HepG2 (cell line): ENCODE results near the gene BCAR3. TPM values are rescaled to one million over a fixed set of nuclear protein-coding genes. Genes with fewer than 3 reads are reported as not detected.
A peak's percentile ranks its signal among the peaks of the same experiment; 100 is the strongest.

Experiments used
- BCL6 ChIP-seq: IDR thresholded peaks from 2 replicates; pipeline ENCODE4 v1.6.1; 2016; ENCODE audit warnings: missing genetic modification reagents, missing compliant biosample characterization
- CBFB ChIP-seq: sonication (generic); formaldehyde crosslinking; IDR thresholded peaks from 2 replicates; pipeline ENCODE4 v1.4.0; 2020; ENCODE audit warnings: missing genetic modification reagents
- CBX1 ChIP-seq: IDR thresholded peaks from one replicate; pipeline ENCODE4 v1.6.1; 2016; ENCODE audit warnings: antibody characterized with exemption, low read depth
- CCDC6 ChIP-seq: sonication (generic); formaldehyde crosslinking; IDR thresholded peaks from 2 replicates; pipeline ENCODE4 v1.8.1; 2022; ENCODE audit warnings: mild to moderate bottlenecking, missing genetic modification reagents, moderate library complexity
- CREM ChIP-seq, 2 experiments: sonication (generic) in 1 of 2; formaldehyde crosslinking in 1 of 2; IDR thresholded peaks; 2 replicates each; pipeline versions ENCODE4 v1.4.0 to v1.6.1; 2016 to 2020; ENCODE audit warnings: antibody characterized with exemption in 1 of 2, mild to moderate bottlenecking in 1 of 2, missing genetic modification reagents in 1 of 2
- GATAD2A ChIP-seq: IDR thresholded peaks from 2 replicates; pipeline ENCODE4 v1.6.1; 2016
- HCFC1 ChIP-seq: fragments of 150-350 bp; IDR thresholded peaks from 2 replicates; pipeline ENCODE4 v1.6.1; 2014; ENCODE audit warnings: low read depth, low read length
- HMG20A ChIP-seq: IDR thresholded peaks from 2 replicates; pipeline ENCODE4 v1.6.1; 2016; ENCODE audit warnings: borderline replicate concordance
- HNF4G ChIP-seq, 2 experiments: sonication (generic) in 1 of 2; formaldehyde crosslinking in 1 of 2; IDR thresholded peaks; 2 replicates each; pipeline versions ENCODE4 v1.4.0 to v1.6.1; 2011 to 2020; ENCODE audit warnings: borderline replicate concordance in 2 of 2, low read depth in 2 of 2, mild to moderate bottlenecking in 2 of 2, low read length in 1 of 2, missing genetic modification reagents in 1 of 2, moderate library complexity in 1 of 2
- MEF2D ChIP-seq: sonication (generic); formaldehyde crosslinking; IDR thresholded peaks from 2 replicates; pipeline ENCODE4 v1.5.1; 2020; ENCODE audit warnings: mild to moderate bottlenecking, missing genetic modification reagents
- MTA1 ChIP-seq: sonication (generic); formaldehyde crosslinking; IDR thresholded peaks from 2 replicates; pipeline ENCODE4 v1.4.0; 2020; ENCODE audit warnings: missing genetic modification reagents, mild to moderate bottlenecking, borderline replicate concordance
- NCOA2 ChIP-seq: sonication (generic); formaldehyde crosslinking; IDR thresholded peaks from 2 replicates; pipeline ENCODE4 v1.8.0; 2022; ENCODE audit warnings: inconsistent platforms
- NFIC ChIP-seq: IDR thresholded peaks from 2 replicates; pipeline ENCODE4 v1.6.1; 2012; ENCODE audit warnings: mild to moderate bottlenecking, low read length, inconsistent platforms
- NR2F1 ChIP-seq, 2 experiments: fragments of 450-650 bp in 1 of 2; formaldehyde crosslinking in 1 of 2; IDR thresholded peaks; 2 replicates each; pipeline versions ENCODE4 v1.5.0 to v1.6.1; 2016 to 2020; ENCODE audit warnings: mild to moderate bottlenecking in 1 of 2, missing compliant biosample characterization in 1 of 2, missing genetic modification reagents in 1 of 2, moderate library complexity in 1 of 2
- NR2F2 ChIP-seq: IDR thresholded peaks from 2 replicates; pipeline ENCODE4 v1.6.1; 2012; ENCODE audit warnings: low read depth, inconsistent platforms, borderline replicate concordance
- PBX3 ChIP-seq: sonication (generic); formaldehyde crosslinking; IDR thresholded peaks from 2 replicates; pipeline ENCODE4 v1.8.1; 2023; ENCODE audit warnings: missing genetic modification reagents, inconsistent platforms, borderline replicate concordance
- RAD51 ChIP-seq: fragments of 450-650 bp; IDR thresholded peaks from 2 replicates; pipeline ENCODE4 v1.6.1; 2016; ENCODE audit warnings: borderline replicate concordance
- REPIN1 ChIP-seq: sonication (generic); formaldehyde crosslinking; IDR thresholded peaks from 2 replicates; pipeline ENCODE4 v1.8.0; 2022; ENCODE audit warnings: missing genetic modification reagents, low read depth, mild to moderate bottlenecking, borderline replicate concordance
- SIX4 ChIP-seq: sonication (generic); formaldehyde crosslinking; IDR thresholded peaks from 2 replicates; pipeline ENCODE4 v1.4.0; 2020; ENCODE audit warnings: missing genetic modification reagents
- SMARCC2 ChIP-seq: fragments of 450-650 bp; IDR thresholded peaks from 2 replicates; pipeline ENCODE4 v1.6.1; 2017; ENCODE audit warnings: antibody characterized with exemption, mild to moderate bottlenecking
- SOX6 ChIP-seq, 2 experiments: fragments of 450-650 bp in 1 of 2; sonication (generic) in 1 of 2; formaldehyde crosslinking in 1 of 2; IDR thresholded peaks; 2 replicates each; pipeline versions ENCODE4 v1.4.0 to v1.6.1; 2017 to 2020; ENCODE audit warnings: antibody characterized with exemption in 1 of 2, mild to moderate bottlenecking in 1 of 2, missing genetic modification reagents in 1 of 2
- SRY ChIP-seq: sonication (generic); formaldehyde crosslinking; IDR thresholded peaks from 2 replicates; pipeline ENCODE4 v1.8.0; 2022; ENCODE audit warnings: mild to moderate bottlenecking, missing genetic modification reagents
- THRA ChIP-seq: sonication (generic); formaldehyde crosslinking; IDR thresholded peaks from 2 replicates; pipeline ENCODE4 v1.4.0; 2020; ENCODE audit warnings: missing genetic modification reagents, borderline replicate concordance
- ZMYM2 ChIP-seq: sonication (generic); formaldehyde crosslinking; IDR thresholded peaks from 2 replicates; pipeline ENCODE4 v1.8.0; 2022; ENCODE audit warnings: mild to moderate bottlenecking, missing genetic modification reagents
- ZNF264 ChIP-seq: sonication (generic); formaldehyde crosslinking; IDR thresholded peaks from 2 replicates; pipeline ENCODE4 v1.4.0; 2020; ENCODE audit warnings: missing genetic modification reagents
- ZNF276 ChIP-seq: sonication (generic); formaldehyde crosslinking; IDR thresholded peaks from 2 replicates; pipeline ENCODE4 v1.4.0; 2020; ENCODE audit warnings: mild to moderate bottlenecking, low read depth, missing genetic modification reagents
- ZNF543 ChIP-seq: sonication (generic); formaldehyde crosslinking; IDR thresholded peaks from 2 replicates; pipeline ENCODE4 v1.4.0; 2020; ENCODE audit warnings: mild to moderate bottlenecking, missing genetic modification reagents
- ZNF737 ChIP-seq: sonication (generic); formaldehyde crosslinking; IDR thresholded peaks from 2 replicates; pipeline ENCODE4 v1.5.0; 2020; ENCODE audit warnings: missing genetic modification reagents, mild to moderate bottlenecking, borderline replicate concordance
- ZSCAN12 ChIP-seq: sonication (generic); formaldehyde crosslinking; IDR thresholded peaks from 2 replicates; pipeline ENCODE4 v1.9.0; 2021; ENCODE audit warnings: mild to moderate bottlenecking, missing genetic modification reagents
- polyA plus RNA-seq, 8 experiments: library from polyadenylated mRNA; depleted of rRNA in 3 of 8; stranded (reverse) in 7 of 8; unstranded in 1 of 8; fragments of >200 nt; fragmentation: Illumina TruSeq in 4 of 8; extraction: Trizol in 4 of 8; gene quantifications; 2 replicates each; pipeline versions ENCODE4 v1.2.1 to v1.2.3, GENCODE V29; 2011 to 2016; ENCODE audit warnings: low read depth in 4 of 8, missing spikeins in 1 of 8, mixed read lengths in 1 of 8; ENCODE audit not compliant: insufficient read depth in 1 of 8
- total RNA-seq, 5 experiments: library from RNA; depleted of rRNA; stranded (reverse); fragments of >200 nt; fragmentation: Illumina TruSeq; extraction: Trizol; gene quantifications; 2 replicates each; pipeline ENCODE4 v1.2.3, GENCODE V29; 2016; ENCODE audit warnings: low read depth in 1 of 5

BCAR3 gene
- total and polyA plus RNA-seq, 2 of the 13 experiments (the other 11 are each of a cell fraction or from before 2014, with no cell fraction given): 3.6 to 4.8 TPM

- TF ChIP-seq THRA (CRISPR knock-in tag) (peak; percentile 46; the same call in 1 of the 2 replicates), HCFC1 (no peak), MEF2D (no peak), RAD51 (no peak), CBFB (CRISPR knock-in tag) (no peak), HNF4G (IDR thresholded peaks at IDR 0.05; ENCODE audit: borderline replicate concordance, low read depth, low read length) (peak; percentile 72), HNF4G (CRISPR knock-in tag; IDR thresholded peaks at IDR 0.05; ENCODE audit: borderline replicate concordance, low read depth) (no peak), ZSCAN12 (no peak), CREM (IDR thresholded peaks at IDR 0.05) (peak; percentile 28; the same call in 1 of the 2 replicates), CREM (CRISPR knock-in tag; IDR thresholded peaks at IDR 0.05) (no peak), NR2F2 (peak; percentile 79), PBX3 (CRISPR knock-in tag) (no peak), NCOA2 (CRISPR knock-in tag) (peak; percentile 45; the same call in 1 of the 2 replicates), BCL6 (CRISPR knock-in tag) (peak; percentile 43; the same call in 1 of the 2 replicates), CCDC6 (no peak), SOX6 (IDR thresholded peaks at IDR 0.05) (no peak), SOX6 (CRISPR knock-in tag; IDR thresholded peaks at IDR 0.05) (peak; percentile 89), ZMYM2 (CRISPR knock-in tag) (peak; percentile 93), SIX4 (peak; percentile 96), HMG20A (CRISPR knock-in tag) (peak; percentile 55; the same call in 1 of the 2 replicates), SRY (CRISPR knock-in tag) (no peak), CBX1 (no peak), ZNF737 (CRISPR knock-in tag) (no peak), SMARCC2 (no peak), ZNF264 (CRISPR knock-in tag) (no peak), ZNF276 (no peak), MTA1 (CRISPR knock-in tag) (peak; percentile 45; the same call in 1 of the 2 replicates), GATAD2A (CRISPR knock-in tag) (peak; percentile 62; the same call in 1 of the 2 replicates), ZNF543 (no peak), NR2F1 (CRISPR knock-in tag; IDR thresholded peaks at IDR 0.05) (peak in 1 of 2 experiments; percentile 55; a peak in 1 of 4 replicates), NFIC (0 out of 2 replicates have a peak, but pooled peaks have one; percentile 44), REPIN1 (peak; percentile 61; the same call in 1 of the 2 replicates)
Observed at GRCh38 chr1:93663208-93663614, 18.4 kb downstream of the BCAR3 start (continued).
